GM10248 (cell line): Measurements from ENCODE around the gene SUPT4H1.
A peak's percentile ranks its signal among the peaks of the same experiment; 100 is the strongest.

Experiments used
- CTCF ChIA-PET: fragments of 300-600 bp; sonication (Branson Sonifier 250); formaldehyde crosslinking; extraction: SDS; loops from one replicate; lab custom pipeline; 2021; ENCODE audit warnings: antibody characterized with exemption; lab: Yijun Ruan, JAX
- POLR2A ChIA-PET: fragments of 350-650 bp; sonication (Branson Sonifier 250); formaldehyde crosslinking; extraction: SDS; loops from one replicate; lab custom pipeline; 2020; ENCODE audit warnings: antibody characterized with exemption; lab: Yijun Ruan, JAX
- DNase-seq: peaks from one replicate; pipeline ENCODE4 v3.0.0; 2012; ENCODE audit errors: extremely low spot score
- TF ChIP-seq, protein P1 (sequence below): IDR thresholded peaks from 2 replicates; pipeline ENCODE4 v1.5.1; 2012; ENCODE audit warnings: mild to moderate bottlenecking, low read depth; ENCODE audit errors: extremely low read depth, missing control alignments, control extremely low read depth

The SUPT4H1 gene

GRCh38 chr17:58373003-58373402, 21.0 kb upstream of the SUPT4H1 start:
- no peak for DNase-seq
- ChIA-PET CTCF (interaction anchor here (1.6 to 3.1 kb wide), 4 partner anchors 9 to 70 kb away, joined by 4 to 13 read pairs (median 10); partner anchors contain the start of gene RNF43), POLR2A (no interaction called here)
- TF ChIP-seq, protein P1, sequence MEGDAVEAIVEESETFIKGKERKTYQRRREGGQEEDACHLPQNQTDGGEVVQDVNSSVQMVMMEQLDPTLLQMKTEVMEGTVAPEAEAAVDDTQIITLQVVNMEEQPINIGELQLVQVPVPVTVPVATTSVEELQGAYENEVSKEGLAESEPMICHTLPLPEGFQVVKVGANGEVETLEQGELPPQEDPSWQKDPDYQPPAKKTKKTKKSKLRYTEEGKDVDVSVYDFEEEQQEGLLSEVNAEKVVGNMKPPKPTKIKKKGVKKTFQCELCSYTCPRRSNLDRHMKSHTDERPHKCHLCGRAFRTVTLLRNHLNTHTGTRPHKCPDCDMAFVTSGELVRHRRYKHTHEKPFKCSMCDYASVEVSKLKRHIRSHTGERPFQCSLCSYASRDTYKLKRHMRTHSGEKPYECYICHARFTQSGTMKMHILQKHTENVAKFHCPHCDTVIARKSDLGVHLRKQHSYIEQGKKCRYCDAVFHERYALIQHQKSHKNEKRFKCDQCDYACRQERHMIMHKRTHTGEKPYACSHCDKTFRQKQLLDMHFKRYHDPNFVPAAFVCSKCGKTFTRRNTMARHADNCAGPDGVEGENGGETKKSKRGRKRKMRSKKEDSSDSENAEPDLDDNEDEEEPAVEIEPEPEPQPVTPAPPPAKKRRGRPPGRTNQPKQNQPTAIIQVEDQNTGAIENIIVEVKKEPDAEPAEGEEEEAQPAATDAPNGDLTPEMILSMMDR, result no peak

DNA sequence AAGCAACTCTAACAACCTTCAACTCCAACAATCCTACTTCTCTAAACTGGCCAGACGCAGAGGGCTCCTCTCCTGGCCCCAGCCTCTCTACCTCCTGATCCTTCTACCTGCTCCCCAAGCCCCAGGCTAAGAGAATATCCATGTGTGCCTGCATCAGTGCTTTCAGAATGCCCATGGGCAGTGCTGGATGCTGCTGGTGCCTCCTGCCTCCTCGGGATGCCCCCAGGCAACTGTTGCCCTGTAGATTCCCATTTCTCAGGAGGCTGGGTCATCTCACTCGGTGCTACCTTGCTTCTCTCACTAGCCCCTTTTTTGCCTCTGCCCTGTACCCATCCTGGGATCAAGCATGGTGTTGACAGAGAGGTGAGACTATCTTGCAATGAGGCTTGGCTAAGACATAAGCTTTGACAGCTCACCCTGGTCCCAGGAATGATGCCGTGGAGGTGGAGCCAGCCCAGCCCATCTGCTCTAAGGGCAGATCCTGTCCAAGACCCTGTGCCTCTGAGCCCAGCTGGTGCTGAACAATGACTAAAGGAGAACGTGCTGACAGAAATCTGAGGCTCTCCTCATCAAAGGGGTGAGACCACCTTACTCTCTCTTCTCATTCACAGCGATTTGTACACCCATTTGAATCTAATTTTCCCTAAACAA, 19.4 kb upstream of the SUPT4H1 start:
- ChIA-PET CTCF (interaction anchor here (0.7 to 4.0 kb wide), 7 partner anchors 8 to 513 kb away, joined by 3 to 27 read pairs (median 8); no protein-coding TSS in a partner anchor), POLR2A (no interaction called here)
- no peak for DNase-seq
- TF ChIP-seq, protein P1, result no peak

DNA sequence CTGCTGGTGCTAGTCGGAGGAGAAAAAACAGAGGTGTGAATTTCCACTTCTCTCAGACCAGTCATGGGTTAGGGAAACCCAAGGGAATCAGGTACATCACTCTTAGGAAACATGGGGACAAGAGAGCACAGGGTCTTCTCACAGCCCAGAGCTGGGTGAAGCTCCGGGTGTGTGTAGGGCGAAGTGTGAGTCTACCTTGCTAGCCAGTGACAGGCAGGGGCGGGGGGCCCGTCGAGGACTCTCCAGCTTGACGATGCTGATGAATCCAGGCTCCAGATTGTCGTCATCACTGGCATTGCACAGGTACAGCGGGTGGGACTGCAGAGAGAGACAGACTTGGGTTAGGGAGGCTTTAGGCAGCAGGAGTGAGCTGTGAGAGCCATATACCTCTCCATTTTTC, 18.7 kb upstream of the SUPT4H1 start:
- ChIA-PET POLR2A (no interaction called here), CTCF (interaction anchor here (1.2 to 4.0 kb wide), 3 partner anchors 10 to 67 kb away, joined by 5 to 27 read pairs (median 8); no protein-coding TSS in a partner anchor)
- TF ChIP-seq, protein P1, result no peak
- no peak for DNase-seq

DNA sequence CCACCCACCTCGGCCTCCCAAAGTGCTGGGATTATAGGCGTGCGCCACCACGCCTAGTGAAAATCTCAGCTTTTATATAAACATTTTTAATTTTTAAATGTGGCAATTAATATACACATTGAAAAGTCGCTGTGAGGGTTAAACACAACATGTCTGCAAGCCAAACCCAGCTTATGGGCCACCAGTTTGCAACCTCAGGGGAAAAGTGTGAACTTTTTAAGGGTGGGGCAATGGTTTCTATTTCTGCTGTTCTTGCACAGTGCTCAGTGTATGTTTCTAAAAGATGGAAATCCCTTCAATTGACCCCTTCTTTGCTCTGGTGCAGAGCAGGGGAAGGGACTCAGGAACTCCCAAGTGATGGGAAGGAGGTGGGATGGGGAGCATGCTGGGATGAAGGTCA, 18.3 kb upstream of the SUPT4H1 start:
- POLR2A ChIA-PET, result interaction anchor here (0.7 to 1.3 kb wide), 3 partner anchors 14 to 47 kb away, joined by 3 to 5 read pairs (median 4); partner anchors contain the start of gene RNF43

GRCh38 chr17:58369214-58370031, 17.4 kb upstream of the SUPT4H1 start:
- TF ChIP-seq, protein P1, result no peak
- POLR2A ChIA-PET, result interaction anchor here (0.7 to 1.3 kb wide), 4 partner anchors 15 to 48 kb away, joined by 3 to 5 read pairs (median 4); partner anchors contain the start of gene RNF43
- CTCF ChIA-PET, result interaction anchor here (1.2 to 4.0 kb wide), 10 partner anchors 11 to 66 kb away, joined by 3 to 27 read pairs (median 4); partner anchors contain the start of gene RNF43
- peak; percentile 48 for DNase-seq

More for the DNA sequence above, 18.3 kb upstream of the SUPT4H1 start:
- TF ChIP-seq, protein P1, result no peak
- DNase-seq, result no peak
- CTCF ChIA-PET, result interaction anchor here (1.2 to 4.0 kb wide), 6 partner anchors 10 to 53 kb away, joined by 3 to 27 read pairs (median 6); partner anchors contain the start of gene RNF43

GRCh38 chr17:58368860-58369213, 16.8 kb upstream of the SUPT4H1 start:
- TF ChIP-seq, protein P1, result no peak
- ChIA-PET CTCF (interaction anchor here (0.7 to 4.0 kb wide), 10 partner anchors 10 to 65 kb away, joined by 3 to 27 read pairs (median 4); partner anchors contain the start of gene RNF43), POLR2A (interaction anchor here (0.7 to 1.3 kb wide), 3 partner anchors 17 to 46 kb away, joined by 3 read pairs; partner anchors contain the start of gene SUPT4H1)
- no peak for DNase-seq
